Inflammatory macrophage treated with lipopolysaccharide for 4 hours (primary cell): Measurements from ENCODE around the gene JAG2.
A peak's percentile ranks its signal among the peaks of the same experiment; 100 is the strongest.

Experiments used
- DNase-seq: peaks from one replicate; pipeline ENCODE4 v3.0.0-alpha.2; 2020

Gene JAG2

GRCh38 chr14:105203057-105203531 is 34.5 kb upstream of the JAG2 start:
- DNase-seq: peak; percentile 56

GRCh38 chr14:105201925-105202513 is 33.4 kb upstream of the JAG2 start:
- DNase-seq: peak; percentile 65

- peak; percentile 2 for DNase-seq
Measured at GRCh38 chr14:105201156-105201924, 32.8 kb upstream of the JAG2 start.

DNA sequence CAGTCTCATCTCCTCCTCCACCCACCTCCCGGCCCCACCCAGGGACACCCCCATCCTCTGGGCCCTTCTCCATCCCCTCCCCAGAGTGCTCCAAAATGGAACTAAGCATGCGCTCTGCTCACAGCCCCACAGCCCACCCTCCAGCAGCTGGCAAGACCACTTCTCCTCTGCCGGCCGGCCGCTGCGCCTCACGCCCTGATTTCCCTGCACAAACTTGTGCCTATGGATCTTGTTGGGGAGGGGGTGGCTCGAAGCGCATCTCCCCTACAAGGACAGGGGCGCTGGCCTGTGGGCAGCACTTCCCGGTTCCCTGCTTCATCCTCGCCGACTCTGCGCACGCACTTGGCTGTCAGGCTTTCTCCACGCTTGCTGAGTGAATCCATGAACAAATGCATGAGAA is 32.1 kb upstream of the JAG2 start:
- DNase-seq: no peak

GRCh38 chr14:105200074-105200473 is 31.5 kb upstream of the JAG2 start:
- no peak for DNase-seq

DNA sequence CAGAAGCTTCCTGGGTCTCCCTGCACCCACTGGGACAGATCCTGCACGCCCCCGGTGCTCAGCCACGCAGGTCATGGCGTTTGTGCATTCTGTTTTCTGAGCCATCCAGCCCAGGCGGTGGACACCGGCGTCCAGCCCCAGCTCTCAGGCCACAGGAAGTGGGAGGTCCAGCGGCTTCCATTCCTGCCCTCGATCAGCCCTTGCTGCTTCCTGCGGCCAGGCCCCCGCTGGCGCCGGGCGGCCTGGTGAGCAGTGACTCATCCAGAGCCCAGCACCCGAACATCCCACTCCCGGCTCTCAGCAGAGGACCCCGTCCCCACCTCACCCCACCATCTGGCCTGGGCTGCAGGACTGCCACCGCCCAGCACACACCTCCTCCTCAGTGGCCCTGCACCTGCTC is 30.5 kb upstream of the JAG2 start:
- DNase-seq: no peak

DNA sequence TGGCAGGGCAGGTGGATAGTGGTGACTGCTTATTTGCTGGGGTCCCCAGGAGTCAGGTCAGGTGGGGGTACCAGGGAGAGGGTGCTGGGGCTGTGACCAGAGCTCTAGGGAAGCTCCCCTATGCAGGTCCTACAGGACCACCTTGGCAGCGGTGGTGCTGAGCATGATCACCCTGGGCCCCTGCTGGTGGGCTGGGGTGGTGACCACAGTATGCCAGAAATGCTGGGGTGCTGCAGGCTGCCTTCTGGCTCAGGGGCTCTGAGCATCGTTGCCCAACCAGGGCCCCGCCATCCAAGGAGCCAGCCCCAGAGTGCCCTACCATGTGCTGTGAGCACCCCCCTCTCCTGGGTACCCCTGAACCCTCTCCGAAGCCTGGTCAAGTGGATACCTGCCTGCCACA is 30.0 kb upstream of the JAG2 start:
- DNase-seq: no peak

GRCh38 chr14:105197211-105197641 is 28.6 kb upstream of the JAG2 start:
- peak; percentile 69 for DNase-seq

DNA sequence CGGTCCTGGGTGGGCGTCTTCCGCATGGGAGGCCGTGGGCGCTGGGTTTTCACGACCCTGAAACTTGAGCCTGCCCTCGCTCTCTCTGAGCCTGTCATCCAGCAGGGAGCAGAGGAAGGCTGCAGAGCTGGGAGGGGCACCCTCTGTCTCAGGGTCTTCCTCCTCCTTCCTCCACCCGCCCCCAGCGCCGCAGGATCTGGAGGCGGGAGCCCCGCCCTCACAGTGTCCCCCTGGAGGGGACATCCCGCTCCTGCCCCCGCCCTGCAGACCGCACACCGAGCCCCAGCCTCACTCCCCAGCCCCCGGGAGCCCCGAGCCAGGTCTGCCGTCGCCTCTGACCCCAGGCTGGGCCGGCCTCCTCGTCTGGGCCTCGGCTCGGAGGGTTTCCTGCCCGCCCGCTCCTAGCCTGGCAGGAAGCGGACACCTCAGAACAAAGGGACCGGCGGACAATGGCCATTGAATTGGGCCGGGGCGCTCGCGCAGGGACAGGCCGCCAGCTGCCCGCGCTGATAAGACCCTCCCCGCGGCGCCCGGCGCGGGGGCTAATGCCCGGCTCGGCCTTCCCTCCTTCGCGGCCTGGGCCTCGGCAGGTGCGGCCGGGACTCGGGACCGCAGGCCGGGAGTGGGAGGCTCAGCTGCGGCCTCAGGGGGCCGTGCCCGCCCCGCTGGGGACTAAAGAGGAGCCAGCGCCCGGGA is 27.8 kb upstream of the JAG2 start:
- DNase-seq: no peak

DNA sequence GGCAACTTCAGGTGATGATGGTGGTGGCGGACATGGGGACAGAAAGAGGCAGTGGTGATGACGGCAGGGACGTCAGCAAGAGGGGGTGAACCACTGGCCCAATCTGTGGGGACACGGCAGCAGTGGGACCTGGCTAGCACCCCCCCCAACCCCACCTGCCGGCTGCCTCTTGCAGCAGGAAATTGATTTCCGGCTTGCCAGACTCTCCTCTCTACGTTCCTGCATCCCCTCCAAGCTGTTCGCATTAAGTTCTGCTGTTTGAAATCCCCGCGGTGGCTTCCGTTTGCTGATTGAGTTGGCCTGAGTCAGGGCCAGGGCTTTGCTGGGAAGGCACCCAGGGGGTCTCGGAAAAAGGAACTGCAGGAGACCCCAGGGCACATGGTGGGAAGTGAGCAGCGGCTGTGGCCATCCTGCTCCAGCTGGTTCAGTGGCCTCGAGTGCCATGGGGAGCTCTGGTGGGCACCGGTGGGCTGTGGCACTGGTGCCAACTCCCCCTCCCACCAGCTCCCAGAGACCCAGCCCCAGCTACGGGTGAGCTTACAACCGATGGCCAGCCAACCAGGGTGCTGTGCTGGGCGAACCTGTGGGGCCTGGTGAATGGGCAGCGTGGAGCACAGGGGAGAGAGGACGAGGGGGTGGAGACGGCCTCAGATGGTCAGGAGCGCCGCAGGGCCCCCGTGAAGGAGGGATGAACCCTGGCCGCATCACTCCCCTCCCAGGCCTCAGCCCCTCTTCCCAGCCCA is 27.1 kb upstream of the JAG2 start:
- no peak for DNase-seq

DNA sequence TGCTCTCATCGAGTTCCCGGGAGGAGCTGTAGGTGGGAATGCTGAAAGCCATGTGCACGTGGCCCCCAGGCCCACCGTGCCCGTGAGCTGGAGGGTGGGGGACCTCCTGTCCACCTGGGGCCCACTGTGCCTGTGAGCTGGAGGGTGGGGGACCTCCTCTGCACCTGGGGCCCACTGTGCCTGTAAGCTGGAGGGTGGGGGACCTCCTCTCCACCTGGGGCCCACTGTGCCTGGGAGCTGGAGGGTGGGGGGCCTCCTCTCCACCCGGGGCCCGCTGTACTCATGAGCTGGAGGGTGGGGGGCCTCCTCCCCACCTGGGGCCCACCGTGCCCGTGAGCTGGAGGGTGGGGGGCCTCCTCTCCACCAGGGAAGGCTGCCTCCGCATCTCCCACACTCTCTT is 26.5 kb upstream of the JAG2 start:
- no peak for DNase-seq

DNA sequence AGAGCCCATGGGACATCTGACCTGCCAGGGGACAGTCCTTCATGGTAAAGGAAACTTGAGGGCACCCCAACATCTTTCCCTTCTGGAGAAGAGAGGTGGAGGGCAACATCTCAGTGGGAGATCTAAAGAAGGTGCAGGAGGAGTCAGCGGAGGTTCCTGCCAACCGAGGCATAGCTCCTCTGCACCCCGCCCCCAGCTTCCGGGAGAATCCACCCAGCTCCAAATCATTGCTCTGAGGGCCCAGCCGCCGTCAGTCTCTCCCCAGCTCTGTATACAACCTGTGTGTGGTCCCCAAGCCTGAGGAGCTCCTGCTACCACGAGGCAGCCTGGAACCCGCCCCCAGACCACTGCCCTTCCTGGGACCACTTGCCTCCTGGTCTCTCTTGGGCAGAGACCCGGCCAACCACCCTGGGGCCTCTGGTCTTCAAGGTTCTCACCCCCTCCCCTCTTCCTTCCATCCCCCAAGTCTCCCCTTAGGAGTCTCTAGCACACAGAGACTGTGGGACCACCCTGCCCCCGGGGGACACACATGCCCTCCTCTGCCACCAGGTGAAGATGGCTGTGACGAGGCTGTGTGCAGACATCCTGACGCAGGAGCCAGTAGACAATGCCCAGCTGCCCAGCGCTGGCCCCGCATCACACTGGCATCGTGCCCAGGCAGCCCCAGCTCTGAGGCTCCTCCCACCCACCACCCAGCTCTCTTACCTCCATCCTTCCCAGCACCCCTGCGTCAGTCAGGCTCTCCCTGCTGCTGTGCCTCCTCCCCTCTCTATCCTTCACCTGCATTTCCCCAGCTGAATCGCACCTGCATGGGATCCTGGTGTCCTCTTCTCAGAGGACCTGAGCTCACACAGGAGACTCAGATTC is 25.6 kb upstream of the JAG2 start:
- DNase-seq: no peak

DNA sequence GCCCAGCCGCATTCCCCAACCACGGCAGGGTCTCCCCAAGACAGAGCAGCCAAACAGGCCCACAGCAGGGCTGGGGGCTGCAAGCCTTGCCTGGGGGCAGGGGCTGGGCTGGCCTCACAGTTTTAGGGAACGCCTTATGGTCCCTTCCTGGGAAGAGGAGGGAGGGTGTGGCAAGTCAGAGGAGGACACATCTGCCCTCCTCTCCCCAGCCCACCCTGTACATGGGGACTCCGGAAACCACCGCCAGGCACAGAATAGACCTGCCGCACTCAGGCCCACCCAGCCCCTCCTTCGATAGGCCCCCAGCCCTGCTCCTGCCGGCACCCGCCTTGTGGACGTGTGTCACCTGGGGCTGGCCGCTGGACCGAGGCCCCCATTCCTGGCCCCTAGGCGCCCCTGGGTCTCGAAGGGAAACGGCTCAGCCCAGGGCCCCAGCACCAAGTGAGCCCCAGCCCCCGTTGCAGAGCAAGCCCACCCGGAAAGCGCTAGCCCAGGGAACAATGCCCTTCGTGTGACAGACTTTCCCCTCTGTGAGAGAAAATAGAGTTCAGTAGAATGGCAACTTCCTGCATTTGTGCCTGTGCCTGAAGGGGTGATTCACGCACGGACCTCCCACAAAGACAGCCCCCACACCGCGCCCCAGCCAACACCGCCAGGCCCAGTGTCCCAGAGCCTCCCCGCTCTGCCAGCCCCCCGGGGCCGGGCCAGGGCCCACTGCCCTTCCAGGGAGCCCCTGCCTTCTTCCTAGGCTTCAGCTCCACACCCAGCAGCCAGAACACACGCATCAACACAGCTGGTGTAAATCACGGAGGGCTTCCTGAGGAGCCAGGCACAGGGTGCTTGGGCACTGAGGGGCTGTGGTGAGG is 24.5 kb upstream of the JAG2 start:
- DNase-seq: peak; percentile 19

DNA sequence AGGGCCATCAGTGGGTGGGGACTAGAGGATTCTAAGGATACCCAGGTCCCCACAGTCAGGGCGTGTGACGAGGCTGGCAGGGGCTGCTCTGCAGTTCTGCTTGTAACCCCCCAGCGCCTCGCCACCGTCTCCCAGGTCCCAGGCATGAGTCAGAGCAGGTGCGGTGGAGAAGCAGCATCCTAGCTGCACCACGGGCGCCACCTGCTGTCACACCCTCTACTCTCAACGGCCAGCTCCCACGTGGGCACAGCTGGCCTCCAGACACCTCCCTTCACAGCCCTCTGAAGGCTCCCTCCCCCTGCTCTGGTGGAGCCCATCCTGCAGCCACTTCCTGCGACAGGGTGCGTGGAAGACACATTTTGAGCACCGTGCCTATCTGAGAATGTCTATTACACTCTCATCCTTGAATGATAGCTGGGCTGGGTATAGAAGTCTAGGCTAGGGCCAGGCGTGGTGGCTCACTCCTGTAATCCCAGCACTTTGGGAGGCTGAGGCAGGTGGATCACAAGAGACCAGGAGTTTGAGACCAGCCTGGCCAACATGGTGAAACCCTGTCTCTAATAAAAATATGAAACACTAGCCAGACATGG is 19.5 kb upstream of the JAG2 start:
- DNase-seq: no peak

- no peak for DNase-seq
Measured at GRCh38 chr14:105187116-105187515, 18.5 kb upstream of the JAG2 start.

GRCh38 chr14:105185973-105186372 is 17.4 kb upstream of the JAG2 start:
- no peak for DNase-seq

- no peak for DNase-seq
Measured at GRCh38 chr14:105185001-105185400, 16.4 kb upstream of the JAG2 start.

DNA sequence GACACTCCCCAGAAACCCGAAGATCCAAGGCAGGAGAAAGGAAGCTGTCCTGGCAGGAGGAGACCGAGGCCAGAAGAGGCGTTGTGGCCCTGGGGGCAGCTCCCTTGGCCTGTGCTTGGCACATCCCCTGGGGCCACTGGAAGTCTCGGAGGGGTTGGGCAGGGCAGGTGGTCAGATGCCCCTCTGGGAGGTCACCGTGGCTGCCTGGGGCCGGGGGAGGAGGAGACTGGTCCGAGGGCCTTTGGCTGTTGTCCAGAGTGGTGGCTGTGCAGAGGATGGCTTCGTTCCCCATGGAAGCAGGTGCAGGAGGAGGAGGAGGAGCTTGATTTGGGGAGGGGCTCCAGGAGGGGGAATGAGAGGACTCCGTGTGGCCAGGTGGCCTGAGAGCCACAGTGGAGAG is 15.9 kb upstream of the JAG2 start:
- DNase-seq: no peak

- no peak for DNase-seq
Measured at GRCh38 chr14:105182296-105183020, 13.9 kb upstream of the JAG2 start.
